ENCODE results near the gene STK32B. TPM values are rescaled to one million over a fixed set of nuclear protein-coding genes. Genes with fewer than 3 reads are reported as not detected.

The STK32B gene
- total and polyA plus RNA-seq, 2 of the 4 experiments (the other 2 are of a cell fraction), result 5.5 to 6.3 TPM

DNA sequence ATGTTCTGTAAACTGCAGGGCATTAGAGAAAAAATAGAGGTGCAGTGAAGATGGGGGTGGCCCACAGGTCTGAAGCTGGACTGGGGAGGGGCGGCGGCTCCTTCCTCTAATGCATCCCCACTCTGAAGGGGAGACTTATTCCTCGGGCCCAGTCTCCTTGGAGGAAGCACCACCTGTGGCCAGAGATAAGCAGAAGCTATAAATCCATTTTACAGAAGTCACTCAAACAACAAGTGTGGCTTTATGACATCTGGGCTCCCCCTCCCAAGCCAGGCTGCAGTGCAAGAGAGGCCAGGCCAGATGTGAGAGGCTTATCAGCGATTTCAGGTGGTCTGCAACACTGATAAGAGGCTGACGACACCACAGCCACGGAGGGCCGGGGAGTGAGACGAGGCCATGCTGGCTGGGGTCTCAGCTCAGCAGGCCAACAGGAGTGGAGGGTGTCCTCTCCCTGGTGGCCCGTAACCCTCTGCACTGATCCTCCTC lies 47.9 kb upstream of the STK32B start:
- H3K9me3 ChIP-seq (ENCODE audit: control insufficient read depth, insufficient read depth, low read length), result no peaks in the 10 kb centered on the region
- H2AK9ac ChIP-seq (replicated peaks; ENCODE audit: low read depth, low read length, poor library complexity), result no peak overlapping the region
- H3K4me1 ChIP-seq (ENCODE audit: control insufficient read depth, insufficient read depth, low read length), result no peaks in the 10 kb centered on the region
- no peaks in the 10 kb centered on the region for H3K9me1 ChIP-seq (ENCODE audit: insufficient read depth, low read length)
- no peak overlapping the region for H2BK5ac ChIP-seq (ENCODE audit: low read depth, low read length, poor library complexity, severe bottlenecking)
- no peak overlapping the region for H4K8ac ChIP-seq (ENCODE audit: low read depth in 2 of 2, low read length in 2 of 2)
- H3K9ac ChIP-seq (ENCODE audit: low read depth, low read length), result no peak overlapping the region
- H3K4me3 ChIP-seq (ENCODE audit: insufficient read depth, low read depth, low read length), result no peak overlapping the region
- no peaks in the 10 kb centered on the region for H4K20me1 ChIP-seq (ENCODE audit: insufficient read depth, low read length)
- H3K4me2 ChIP-seq (ENCODE audit: low read depth, low read length), result no peak overlapping the region
- peaks cover 25% of the 10 kb centered on the region for H3K27me3 ChIP-seq (ENCODE audit: control insufficient read depth, insufficient read depth, low read length)
- no peaks in the 10 kb centered on the region for H3K36me3 ChIP-seq (ENCODE audit: control insufficient read depth, insufficient read depth, low read length)
- no peak overlapping the region for H3K27ac ChIP-seq (ENCODE audit: insufficient read depth, low read length)
- ChIA-PET CTCF (interaction anchor here (0.6 kb wide), 1 partner anchor 287 kb away, joined by 3 read pairs; no protein-coding TSS in a partner anchor), POLR2A (ENCODE audit: unreplicated experiment) (no interaction called here)
- no peak overlapping the region for H2BK15ac ChIP-seq (ENCODE audit: low read depth, low read length)
- H3K18ac ChIP-seq (ENCODE audit: low read depth, low read length), result no peak overlapping the region
- ATAC-seq (ENCODE audit: low read depth) (no peak), DNase-seq (no peak)
- H2BK120ac ChIP-seq (ENCODE audit: low read depth, low read length), result no peak overlapping the region
- dilution Hi-C loops (cut with HindIII; ENCODE audit: low sequenced_read_pairs, unreplicated experiment) (no loop called here), in situ Hi-C loops (cut with MboI; ENCODE audit: low sequenced_read_pairs) (no loop called here), intact Hi-C loops (cut with micrococcal nuclease) (no loop called here)
- no peak for TF ChIP-seq CHD1 (IDR thresholded peaks at IDR 0.05; ENCODE audit: low read depth, low read length)
- no peak for TF ChIP-seq BHLHE40 (IDR thresholded peaks at IDR 0.05; ENCODE audit: low read depth, low read length)
- TF ChIP-seq, protein P1, sequence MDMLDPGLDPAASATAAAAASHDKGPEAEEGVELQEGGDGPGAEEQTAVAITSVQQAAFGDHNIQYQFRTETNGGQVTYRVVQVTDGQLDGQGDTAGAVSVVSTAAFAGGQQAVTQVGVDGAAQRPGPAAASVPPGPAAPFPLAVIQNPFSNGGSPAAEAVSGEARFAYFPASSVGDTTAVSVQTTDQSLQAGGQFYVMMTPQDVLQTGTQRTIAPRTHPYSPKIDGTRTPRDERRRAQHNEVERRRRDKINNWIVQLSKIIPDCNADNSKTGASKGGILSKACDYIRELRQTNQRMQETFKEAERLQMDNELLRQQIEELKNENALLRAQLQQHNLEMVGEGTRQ (IDR thresholded peaks at IDR 0.05; ENCODE audit: low read depth, low read length), result no peak
- TF ChIP-seq SMC3 (IDR thresholded peaks at IDR 0.05; ENCODE audit: low read depth, low read length), result no peak
- TF ChIP-seq NFE2L2 (IDR thresholded peaks at IDR 0.05; ENCODE audit: low read depth, low read length), result no peak
- TF ChIP-seq MAFK (IDR thresholded peaks at IDR 0.05; ENCODE audit: low read depth, low read length), result no peak
- no peak for TF ChIP-seq MXI1 (IDR thresholded peaks at IDR 0.05; ENCODE audit: borderline replicate concordance, low read depth, low read length)
- TF ChIP-seq, protein P2, sequence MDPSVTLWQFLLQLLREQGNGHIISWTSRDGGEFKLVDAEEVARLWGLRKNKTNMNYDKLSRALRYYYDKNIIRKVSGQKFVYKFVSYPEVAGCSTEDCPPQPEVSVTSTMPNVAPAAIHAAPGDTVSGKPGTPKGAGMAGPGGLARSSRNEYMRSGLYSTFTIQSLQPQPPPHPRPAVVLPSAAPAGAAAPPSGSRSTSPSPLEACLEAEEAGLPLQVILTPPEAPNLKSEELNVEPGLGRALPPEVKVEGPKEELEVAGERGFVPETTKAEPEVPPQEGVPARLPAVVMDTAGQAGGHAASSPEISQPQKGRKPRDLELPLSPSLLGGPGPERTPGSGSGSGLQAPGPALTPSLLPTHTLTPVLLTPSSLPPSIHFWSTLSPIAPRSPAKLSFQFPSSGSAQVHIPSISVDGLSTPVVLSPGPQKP (IDR thresholded peaks at IDR 0.05; ENCODE audit: borderline replicate concordance, low read depth, low read length), result no peak
- no peak overlapping the region for H3K4ac ChIP-seq (ENCODE audit: low read depth, low read length)
- H2AK5ac ChIP-seq (ENCODE audit: low read depth, low read length), result no peak overlapping the region
- no peak overlapping the region for H2AFZ ChIP-seq (replicated peaks; ENCODE audit: low read length, poor library complexity)
- no peak overlapping the region for H4K5ac ChIP-seq (ENCODE audit: low read depth, low read length)
- 36% methylated on average over 5 of the region's 9 CpGs; no CpG with 5 or more reads in 1 of the 2 experiments for WGBS, 2 experiments (ENCODE audit: extremely low coverage in 2 of 2, insufficient read length in 1 of 2)
- no peak overlapping the region for H3K23ac ChIP-seq (ENCODE audit: low read depth, low read length)
- H2BK20ac ChIP-seq (ENCODE audit: low read depth, low read length), result no peak overlapping the region
- no peaks in the 10 kb centered on the region for H3K79me1 ChIP-seq (ENCODE audit: low read depth in 1 of 2, low read length in 2 of 2)
- BruUV-seq (replicated peaks), result no TSS peak
- H3K56ac ChIP-seq (ENCODE audit: extremely low read depth, insufficient read depth, low read length), result no peak overlapping the region
- H3K14ac ChIP-seq (replicated peaks; ENCODE audit: low read depth, low read length), result no peak overlapping the region
- no peak overlapping the region for H4K91ac ChIP-seq (ENCODE audit: insufficient read depth, low read depth, low read length)
